ENCODE data around the gene MAST4.
A peak's percentile ranks its signal among the peaks of the same experiment; 100 is the strongest.
"Not testable (repeated sequence)": the region's sequence is repeated elsewhere in the genome, so short reads cannot be mapped to it uniquely, and the experiment has no call there.

Gene MAST4

GRCh38 chr5:66814146-66814991 lies 218.2 kb downstream of the MAST4 start:
- DNase-seq, result peak; percentile 20

- no peak for DNase-seq
Measured at GRCh38 chr5:66818304-66818934, 222.2 kb downstream of the MAST4 start.

- DNase-seq, result peak; percentile 16
Measured at GRCh38 chr5:66818935-66819328, 222.7 kb downstream of the MAST4 start.

- DNase-seq, result no peak
Measured at GRCh38 chr5:66820630-66821207, 224.5 kb downstream of the MAST4 start.

GRCh38 chr5:66821688-66822429 lies 225.7 kb downstream of the MAST4 start:
- no peak for DNase-seq

GRCh38 chr5:66822906-66823305 lies 226.7 kb downstream of the MAST4 start:
- DNase-seq, result not testable (repeated sequence)

- no peak for DNase-seq
Measured at GRCh38 chr5:66824476-66824875, 228.3 kb downstream of the MAST4 start.

GRCh38 chr5:66826263-66826662 lies 230.1 kb downstream of the MAST4 start:
- no peak for DNase-seq

GRCh38 chr5:66826696-66827095 lies 230.5 kb downstream of the MAST4 start:
- no peak for DNase-seq

GRCh38 chr5:66828046-66828547 lies 231.9 kb downstream of the MAST4 start:
- no peak for DNase-seq

GRCh38 chr5:66828548-66829357 lies 232.6 kb downstream of the MAST4 start:
- DNase-seq, result peak; percentile 77

GRCh38 chr5:66829358-66829674 lies 233.1 kb downstream of the MAST4 start:
- DNase-seq, result no peak

GRCh38 chr5:66829826-66830225 lies 233.6 kb downstream of the MAST4 start:
- no peak for DNase-seq

- no peak for DNase-seq
Measured at GRCh38 chr5:66830636-66831035, 234.4 kb downstream of the MAST4 start.

- DNase-seq, result no peak
Measured at GRCh38 chr5:66839636-66840185, 243.5 kb downstream of the MAST4 start.

- DNase-seq, result no peak
Measured at GRCh38 chr5:66840511-66841013, 244.4 kb downstream of the MAST4 start.

- DNase-seq, result no peak
Measured at GRCh38 chr5:66841264-66841663, 245.1 kb downstream of the MAST4 start.

GRCh38 chr5:66842540-66842939 lies 246.3 kb downstream of the MAST4 start:
- DNase-seq, result no peak

GRCh38 chr5:66843065-66843464 lies 246.9 kb downstream of the MAST4 start:
- DNase-seq, result no peak

GRCh38 chr5:66848749-66849641 lies 252.8 kb downstream of the MAST4 start:
- DNase-seq, result no peak

GRCh38 chr5:66849803-66850202 lies 253.6 kb downstream of the MAST4 start:
- DNase-seq, result no peak

Data from SHP77 treated with DMSO at 0.1 percent for 48 hours (cell line).